ENCODE results near the gene ASIC1.
A peak's percentile ranks its signal among the peaks of the same experiment; 100 is the strongest.

ASIC1 gene

DNA sequence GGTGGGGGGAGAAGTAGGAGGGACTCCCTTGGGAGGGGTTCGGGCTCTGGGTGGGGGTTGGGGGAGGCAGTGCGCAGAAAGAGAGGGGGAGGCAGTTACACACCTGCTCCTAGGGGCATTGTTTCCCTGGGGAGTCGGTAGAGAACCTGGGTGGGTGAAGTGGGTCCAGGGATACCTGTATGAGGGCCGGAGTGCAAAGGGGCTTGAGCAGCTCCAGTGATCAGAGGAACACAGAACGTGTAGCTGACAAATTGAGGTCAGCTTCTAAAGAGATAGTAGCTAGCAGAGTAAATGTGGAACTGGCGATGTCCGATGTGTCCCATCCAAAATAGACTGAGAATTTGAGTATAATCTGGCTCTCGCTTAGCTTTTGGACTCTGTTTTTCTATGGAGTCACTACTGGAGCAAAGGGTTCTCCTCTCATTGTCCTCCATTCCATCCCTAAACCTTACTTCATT, 28.2 kb downstream of the ASIC1 start:
- no peak for DNase-seq

DNA sequence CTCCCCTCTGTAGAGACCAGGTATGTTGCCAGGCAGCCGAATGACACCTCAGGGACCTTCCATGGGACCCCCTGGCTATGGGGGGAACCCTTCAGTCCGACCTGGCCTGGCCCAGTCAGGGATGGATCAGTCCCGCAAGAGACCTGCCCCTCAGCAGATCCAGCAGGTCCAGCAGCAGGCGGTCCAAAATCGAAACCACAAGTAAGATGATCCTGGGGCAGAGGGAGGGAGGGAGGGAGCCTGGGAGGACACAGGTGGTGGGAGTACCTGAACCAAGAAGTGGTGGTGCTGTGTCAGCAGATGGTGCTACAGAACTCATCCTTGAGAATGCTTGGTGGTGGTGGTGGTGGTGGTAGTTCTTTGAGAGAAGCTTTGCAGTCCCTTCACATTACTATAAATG, 28.8 kb downstream of the ASIC1 start:
- no peak for DNase-seq

DNA sequence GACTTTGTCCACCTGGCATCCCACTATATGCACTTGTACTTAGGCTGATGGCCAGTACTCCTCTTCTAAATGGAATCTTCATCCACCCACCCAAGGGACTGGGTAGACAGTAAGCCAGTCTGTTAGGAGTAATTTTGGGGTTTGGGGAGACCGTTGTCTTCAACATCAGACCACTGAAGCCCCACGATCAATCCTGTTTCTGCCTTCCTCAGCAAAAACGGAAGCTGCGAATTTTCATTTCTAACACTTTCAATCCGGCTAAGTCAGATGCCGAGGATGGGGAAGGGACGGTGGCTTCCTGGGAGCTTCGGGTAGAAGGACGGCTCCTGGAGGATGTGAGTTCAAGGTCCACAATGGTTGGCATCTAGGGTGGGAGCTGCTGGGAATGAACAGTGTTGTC, 29.8 kb downstream of the ASIC1 start:
- no peak for DNase-seq

DNA sequence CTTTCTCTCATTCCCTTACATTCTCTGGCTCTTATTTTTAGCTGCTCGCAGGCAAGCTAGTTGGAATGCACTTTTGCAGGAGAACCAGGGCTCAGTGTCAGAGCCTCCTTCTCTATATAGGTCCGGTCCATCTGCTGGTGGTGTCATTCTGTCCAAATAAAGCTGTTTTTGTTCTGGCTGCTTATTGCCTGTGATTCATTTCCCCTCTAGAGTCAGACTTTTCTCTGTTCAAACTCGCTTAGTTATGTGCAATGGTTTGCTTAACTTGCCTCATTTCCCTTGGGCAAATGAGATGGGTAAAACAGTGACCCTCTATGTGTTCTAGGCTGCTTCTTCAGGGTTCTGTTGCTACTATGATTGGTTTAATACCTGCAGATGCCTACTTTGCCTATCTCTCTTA, 30.6 kb downstream of the ASIC1 start:
- DNase-seq, result no peak

DNA sequence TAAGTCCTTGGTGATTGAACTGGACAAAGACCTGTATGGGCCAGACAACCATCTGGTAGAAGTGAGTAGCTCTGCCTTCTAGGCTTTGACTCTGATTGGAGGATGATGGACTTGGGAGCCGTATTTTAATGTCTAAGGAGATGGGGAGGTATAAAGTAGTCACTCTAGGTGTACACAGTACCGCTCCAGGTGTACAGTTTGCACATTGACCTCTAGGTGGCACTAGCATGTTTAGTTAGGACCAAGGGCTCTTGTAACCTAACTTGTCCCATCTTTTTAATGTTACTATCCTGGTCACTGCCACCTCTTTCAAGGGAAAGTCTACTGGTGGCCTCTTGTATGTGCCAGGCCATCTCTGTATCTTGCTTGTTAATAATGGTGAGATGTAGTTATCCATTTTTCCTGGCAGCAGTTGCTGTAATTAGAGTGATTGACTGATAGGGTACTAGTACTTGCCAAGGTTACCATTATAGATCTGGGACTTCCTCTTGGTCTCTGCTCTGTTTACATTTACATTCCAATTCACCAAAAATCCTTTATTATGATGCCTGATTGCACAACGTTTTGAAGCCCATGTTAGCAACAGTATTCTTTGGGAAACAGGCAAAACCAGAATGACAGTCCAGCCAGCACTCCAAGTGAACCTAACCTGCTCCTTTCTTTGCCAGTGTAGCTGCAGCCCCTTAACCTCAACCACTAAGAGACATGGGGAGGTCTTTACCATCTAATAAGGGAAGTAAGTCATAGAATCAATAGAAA, 31.4 kb downstream of the ASIC1 start:
- peak; percentile 19 for DNase-seq

DNA sequence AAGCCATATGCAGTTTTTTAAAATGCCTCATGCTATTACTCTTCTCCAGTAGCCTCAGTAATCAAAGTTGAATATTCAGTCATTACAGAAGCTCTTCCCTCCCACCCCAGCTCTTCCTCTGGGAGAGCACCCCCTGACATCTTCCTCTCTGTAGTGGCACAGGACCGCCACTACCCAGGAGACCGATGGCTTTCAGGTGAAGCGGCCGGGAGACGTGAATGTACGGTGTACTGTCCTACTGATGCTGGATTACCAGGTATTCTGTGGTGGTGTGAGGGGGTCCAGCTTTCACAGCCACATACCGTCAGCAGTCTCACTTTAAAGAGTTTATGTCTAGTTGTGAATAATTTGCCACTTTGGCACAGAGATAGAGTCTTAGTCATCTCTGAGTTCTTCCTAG, 32.3 kb downstream of the ASIC1 start:
- DNase-seq, result no peak

DNA sequence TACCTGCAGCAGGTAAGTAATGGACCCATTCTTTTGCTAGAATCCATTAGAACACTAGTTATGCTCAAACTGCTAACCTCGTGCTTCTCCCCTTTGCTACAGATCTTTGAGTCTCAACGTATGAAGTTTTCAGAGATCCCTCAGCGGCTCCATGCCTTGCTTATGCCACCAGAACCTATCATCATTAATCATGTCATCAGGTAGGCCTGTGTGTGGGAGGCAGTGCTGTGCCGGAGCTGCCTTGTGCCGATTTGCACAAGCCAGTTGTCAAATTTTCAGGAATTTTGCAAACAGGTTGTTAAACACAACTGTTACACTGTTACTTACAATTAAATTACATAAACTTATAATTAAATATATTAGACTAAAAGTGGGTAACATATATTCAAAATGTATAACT, 33.0 kb downstream of the ASIC1 start:
- DNase-seq, result no peak

DNA sequence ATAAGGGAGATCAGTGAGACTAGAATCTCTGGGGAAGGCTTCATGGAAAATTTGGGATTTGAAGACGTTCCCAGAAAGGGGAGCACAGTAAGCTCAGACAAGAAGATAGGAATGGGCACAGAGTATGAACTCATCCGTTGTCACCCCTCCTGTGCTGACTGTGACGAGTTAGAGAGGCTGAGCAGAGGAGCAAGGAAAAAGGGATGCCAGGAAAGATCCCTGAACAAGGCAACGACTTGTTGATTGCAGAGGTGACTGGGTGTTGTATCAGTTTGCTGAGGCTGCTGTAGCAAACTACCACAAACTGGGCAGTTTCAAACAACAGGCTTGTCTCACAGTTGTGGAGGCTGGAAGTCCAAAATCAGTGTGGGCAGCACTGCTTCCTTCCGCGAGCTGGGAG, 40.6 kb downstream of the ASIC1 start:
- no peak for DNase-seq

DNA sequence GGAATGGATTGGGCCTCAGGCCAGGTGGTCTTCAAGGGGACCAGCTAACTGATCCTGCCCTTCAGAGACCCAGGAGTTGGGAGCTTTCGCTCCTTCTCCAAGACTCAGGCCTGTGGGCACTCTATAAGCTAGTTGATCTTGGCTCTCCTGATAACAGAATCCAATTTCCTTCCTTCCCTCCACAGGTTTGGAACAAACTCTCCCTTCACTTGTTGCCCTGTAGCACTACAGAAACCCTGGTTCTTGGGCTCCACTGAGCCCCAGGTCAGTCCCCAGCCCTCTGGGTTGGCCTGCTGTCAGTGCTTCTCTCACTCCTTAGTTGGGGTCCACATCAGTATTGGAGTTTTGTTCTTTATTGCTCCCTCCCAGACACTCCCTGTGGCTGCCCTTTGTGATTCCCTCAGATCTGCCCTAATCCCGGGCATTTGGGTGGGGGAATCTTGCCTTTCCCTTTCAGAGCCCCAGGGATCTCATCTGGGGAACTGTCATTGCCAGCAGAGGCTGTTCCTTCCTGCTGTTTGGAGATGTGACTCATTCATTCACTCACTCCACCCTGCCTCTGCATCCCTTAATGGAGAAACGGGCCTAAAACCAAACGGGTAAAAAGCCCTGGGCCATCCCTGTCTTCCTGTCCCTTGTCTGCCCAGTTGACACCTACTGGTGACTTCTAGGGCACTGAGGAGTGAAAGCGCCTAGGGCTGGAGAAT, 42.1 kb downstream of the ASIC1 start:
- no peak for DNase-seq

DNA sequence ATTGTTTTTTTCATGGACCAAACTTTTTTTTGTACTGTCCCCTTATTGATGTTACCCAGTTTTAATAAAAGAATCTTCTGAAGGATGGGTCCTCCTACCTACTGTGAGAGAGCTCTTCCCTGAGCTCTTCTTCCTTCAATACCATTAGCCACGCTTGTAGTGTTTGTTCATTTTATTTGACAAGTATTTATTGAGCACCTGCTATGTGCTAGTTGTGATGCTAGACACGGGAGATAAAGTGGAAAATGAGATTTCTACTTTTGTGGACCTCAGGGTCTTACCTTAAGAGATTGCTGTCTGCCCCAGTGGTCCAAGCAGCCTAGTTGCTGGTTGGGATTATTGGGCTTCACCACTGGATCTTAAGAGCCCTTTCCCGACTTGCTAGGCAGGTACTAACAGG, 43.2 kb downstream of the ASIC1 start:
- DNase-seq, result no peak

DNA sequence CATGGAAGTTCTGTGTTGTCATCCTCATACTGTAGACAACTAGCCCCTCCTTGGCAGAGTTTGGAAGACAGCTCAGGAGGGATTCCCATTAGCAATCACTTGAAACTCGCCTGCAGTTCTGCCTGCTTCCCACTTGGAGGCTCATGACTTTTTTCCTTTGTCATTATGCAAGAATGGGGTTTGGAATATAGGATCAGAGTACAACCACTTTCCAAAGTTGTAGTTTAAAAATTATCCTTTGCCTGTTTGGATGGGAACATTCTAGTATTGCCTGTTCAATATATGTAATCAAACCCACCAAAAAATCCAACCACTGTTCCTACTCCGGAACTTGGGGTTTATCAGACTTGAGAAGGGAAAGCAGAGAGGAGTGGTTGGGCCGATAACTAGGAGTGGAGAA, 44.3 kb downstream of the ASIC1 start:
- no peak for DNase-seq

DNA sequence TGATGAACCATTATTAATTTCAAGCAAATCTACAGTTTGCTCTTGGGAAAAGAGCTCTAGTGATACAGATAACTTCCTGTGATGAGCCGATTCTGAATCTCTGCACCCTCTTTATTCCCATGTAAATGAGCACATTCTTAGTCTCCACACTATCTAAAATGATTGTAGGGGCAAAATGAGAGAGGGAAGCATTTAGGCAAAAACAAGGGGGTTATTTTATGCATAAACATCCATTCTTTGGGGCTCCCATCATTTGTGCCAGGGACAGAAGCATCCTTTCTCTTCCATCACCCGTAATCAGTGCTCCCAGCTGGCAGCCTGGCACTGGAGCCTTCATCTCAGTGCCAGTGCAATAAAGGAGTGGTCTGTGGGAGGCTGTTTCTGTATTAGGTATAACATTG, 44.7 kb downstream of the ASIC1 start:
- no peak for DNase-seq

DNA sequence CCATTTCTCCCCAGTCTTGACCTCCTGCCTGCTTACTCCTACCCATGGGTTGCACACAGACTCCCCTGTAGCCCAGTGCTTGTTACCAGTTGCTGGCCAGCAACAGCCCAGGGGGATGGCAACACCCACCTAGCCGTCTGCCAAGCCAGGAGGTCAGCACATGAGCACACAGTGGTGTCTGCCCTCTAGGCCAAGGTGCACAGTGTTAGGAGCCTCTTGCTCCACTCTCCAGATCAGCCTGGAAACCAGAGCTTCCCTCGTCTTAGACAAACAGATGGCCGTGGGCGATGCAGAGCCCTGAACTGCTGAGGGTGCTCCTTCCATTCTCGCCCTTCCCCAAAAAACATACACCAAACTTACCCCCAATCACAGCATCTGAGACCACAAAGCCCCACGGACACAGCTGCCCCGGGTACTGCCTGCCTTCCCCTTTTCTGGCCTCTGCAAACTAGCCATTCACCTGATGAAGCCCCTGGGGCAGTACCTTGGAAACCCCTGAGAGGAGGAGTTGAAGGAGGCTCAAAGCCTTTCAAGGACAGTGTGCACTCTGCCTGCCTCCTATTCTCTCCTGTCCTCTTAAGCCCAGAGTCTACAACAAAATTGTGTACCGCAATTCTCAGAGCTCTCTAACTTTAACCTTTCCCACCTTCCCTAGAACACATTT, 45.4 kb downstream of the ASIC1 start:
- no peak for DNase-seq

DNA sequence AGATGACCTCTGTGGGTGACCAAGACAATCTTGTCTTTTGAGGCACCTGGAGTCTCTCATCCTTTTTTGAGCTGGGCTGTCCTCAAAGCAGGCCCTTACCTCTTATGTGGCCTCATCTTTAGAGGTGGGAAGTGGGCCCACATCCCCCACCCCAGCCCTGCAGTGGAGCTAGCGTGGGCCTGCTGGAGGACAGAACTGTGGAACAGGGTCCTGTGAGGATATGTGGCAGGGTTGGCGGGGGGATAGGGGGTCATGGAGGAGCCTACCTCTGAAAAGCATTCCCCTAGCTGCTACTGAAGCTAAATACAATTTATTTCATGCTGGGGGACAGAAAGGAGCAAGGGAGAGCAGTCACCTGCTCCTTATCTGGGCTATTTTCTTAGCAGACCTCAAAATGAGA, 46.0 kb downstream of the ASIC1 start:
- no peak for DNase-seq

DNA sequence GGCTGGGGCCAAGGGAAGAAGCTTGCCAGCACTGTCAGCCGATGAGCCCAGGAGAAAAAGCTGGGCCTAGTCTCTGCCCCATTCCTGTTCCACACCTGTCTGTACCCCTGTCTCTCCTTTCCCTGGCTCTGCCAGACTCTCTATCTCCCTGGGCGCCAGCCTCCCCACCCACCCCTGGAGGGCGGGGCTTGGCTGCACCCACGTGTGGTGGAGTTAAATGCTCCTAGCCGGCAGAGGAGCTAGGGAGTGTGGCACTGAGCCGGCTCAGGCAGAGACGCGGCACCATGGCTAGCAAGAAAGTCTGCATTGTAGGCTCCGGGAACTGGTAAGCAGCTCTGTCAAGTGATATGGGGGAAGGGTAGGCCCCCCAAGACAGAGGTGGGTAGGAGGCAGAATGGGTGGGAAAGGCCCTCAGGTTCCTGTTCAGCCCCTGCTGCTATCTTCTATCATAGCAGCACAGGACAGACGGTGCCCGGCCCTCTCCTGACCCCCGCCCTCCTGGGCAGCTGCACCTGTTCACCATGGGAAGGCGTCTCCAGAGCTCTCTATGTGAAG, 46.4 kb downstream of the ASIC1 start, which contains the start of gene GPD1:
TSS of gene GPD1 (plus strand) at position 242 of the 555 bp plus-strand sequence. CDS start at position 285, 43 bp downstream.
- DNase-seq, result no peak

DNA sequence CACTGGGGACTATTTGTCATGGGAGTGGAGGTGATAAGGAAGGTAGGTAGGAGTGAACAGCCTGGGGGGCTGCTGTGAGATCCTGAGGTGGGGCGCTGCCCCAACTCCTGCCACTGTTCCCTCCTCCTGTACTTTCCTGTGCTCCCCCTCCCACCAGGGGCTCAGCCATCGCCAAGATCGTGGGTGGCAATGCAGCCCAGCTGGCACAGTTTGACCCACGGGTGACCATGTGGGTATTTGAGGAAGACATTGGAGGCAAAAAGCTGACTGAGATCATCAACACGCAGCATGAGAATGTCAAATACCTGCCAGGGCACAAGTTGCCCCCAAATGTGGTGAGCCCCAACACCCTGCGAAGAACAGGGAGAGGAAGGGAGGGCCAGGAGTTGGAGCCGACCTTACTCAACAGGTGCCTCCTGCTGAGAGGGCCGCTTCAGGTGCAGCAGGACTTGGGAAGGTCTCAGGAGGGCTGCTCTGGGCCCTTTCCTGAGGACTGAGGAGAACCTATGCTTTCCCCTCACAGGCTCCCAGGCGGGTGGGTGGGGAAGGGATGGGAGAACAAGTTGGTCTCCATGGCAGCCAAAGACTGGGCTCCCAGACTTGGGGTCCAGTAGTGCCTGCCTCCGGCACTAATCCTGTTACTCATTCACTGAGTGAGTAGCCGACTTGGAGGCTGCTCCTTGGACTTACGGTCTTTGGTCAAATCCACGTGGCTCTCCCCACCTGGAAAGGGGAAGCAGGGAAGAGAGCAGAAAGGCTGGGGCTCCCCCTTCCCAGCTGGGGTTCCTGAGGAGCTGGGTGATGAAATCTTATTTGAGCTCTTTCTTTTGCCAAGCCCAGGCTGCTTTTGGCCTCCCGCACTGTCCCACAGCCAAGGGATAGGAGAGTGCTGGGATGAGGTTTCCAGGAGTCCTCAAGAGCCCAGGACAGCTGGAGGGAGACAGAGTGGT, 47.3 kb downstream of the ASIC1 start:
- no peak for DNase-seq

DNA sequence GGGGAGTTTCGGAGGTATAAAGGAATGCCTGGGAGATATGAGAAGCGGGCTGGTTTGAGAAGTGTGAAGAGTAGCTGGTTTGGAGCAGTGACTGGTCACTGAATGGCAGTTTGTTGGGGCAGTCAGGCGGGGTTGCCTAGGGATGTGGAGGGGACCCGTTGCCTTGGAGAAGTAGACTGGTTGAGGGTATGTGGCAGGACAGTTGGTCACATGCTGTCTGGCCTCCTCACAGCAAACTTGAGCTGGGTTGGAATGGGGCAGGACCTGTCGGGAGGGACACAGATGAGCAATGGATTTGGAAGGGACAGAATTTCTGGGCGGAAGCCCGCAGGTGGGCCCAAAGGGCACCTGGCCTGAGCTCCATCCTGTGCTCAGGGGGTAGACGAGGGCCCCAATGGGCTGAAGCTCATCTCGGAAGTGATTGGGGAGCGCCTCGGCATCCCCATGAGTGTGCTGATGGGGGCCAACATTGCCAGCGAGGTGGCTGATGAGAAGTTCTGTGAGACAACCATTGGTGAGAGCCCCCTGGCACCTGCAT, 48.6 kb downstream of the ASIC1 start:
- no peak for DNase-seq

DNA sequence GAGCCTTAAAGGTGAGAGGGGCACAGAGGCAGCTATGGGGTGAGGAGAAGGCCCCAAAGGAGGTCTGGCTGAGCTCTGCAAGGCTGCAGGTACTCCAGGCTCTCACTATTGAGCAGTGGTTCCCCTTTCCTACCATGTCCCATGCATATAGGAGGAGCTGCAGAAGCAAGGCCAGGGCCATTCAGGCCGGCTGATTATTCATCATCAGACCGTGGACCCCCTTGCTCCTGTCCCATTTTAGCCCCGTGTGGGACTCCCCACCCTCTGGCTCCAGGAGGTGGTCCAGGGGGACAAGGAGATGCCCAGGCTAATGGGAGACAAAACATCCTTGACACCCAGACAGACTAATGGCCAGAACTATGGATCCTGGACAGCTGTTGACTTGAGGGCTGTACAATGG, 49.5 kb downstream of the ASIC1 start:
- no peak for DNase-seq

DNA sequence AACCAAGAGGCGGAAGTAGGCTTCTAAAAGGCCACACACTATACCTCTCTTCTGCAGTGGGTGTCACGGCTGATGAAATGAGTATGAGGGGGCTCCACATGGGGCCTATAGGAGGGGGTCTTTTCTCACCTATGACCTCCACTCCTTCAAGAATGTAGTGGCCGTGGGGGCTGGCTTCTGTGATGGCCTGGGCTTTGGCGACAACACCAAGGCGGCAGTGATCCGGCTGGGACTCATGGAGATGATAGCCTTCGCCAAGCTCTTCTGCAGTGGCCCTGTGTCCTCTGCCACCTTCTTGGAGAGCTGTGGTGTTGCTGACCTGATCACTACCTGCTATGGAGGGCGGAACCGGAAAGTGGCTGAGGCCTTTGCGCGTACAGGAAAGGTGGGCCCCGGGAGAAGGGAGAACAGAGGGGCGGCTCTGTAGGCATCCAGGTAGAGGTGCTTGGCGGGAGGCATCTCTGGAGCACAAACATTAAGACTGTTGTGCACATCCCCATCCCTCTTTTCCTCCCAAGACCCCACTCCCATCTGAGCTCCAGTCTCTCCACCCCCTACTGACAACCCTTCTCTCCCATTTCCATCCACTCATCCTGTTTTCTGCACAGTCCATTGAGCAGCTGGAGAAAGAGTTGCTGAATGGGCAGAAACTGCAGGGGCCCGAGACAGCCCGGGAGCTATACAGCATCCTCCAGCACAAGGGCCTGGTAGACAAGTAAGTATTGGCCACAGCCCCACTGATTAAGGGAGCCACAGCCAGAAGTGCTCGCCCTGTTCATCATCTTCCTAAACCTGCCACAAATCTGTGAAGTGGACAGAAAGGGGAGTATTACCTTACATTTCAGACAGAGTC, 50.2 kb downstream of the ASIC1 start:
- DNase-seq, result no peak

DNA sequence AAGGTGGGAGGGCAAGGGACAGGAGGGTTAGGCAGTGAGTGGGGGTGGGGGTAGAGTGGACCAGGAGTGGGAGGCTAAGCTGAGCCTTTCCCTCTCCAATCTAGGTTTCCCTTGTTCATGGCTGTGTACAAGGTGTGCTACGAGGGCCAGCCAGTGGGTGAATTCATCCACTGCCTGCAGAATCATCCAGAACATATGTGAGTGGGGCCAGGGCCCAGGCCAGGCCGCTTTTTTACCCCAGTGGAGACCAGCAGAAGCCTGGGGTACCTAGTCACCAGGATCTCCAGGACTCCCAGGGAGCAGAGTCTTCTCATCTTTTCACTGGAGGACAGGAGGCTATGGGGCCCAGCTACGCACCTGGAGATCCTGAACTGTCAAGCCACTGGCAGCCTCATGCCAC, 51.9 kb downstream of the ASIC1 start:
- no peak for DNase-seq

DNA sequence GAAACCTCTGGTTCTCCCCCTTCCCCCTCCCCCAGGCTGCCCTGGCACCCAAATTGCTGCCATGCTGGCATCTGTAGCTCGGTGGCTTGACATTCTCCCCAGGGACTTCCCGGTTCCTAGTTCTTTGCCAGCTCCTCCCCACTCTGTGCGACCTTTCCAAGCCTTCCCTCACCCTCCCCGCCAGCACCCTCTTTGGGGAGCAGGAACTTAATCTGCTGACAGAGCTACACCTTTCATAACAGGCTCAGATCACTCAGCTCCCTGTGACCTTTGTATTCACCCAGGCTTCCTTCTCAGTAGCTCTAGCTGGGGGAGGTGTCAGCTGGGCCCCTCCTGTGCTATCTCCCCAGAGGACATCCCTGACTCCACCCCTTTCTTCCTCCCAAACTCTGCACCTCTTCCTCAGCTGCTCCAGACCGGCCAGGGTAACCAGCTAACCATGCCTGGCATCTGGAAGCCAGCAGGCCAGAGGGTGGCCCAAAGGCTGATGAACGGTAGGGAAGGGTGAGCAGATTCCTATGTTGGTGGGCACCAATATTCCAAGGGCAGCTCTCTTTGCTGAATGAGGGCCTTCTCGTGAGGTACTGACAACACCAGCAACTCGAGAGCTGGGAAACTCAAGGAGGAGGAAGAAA, 52.8 kb downstream of the ASIC1 start:
- DNase-seq, result no peak
